ENCODE results near the gene DEPDC5.

- TF ChIP-seq POLR2AphosphoS5 (IDR thresholded peaks at IDR 0.05; ENCODE audit: low read depth, low read length) (no peak), POLR2A (IDR thresholded peaks at IDR 0.05; ENCODE audit: low read depth, low read length) (no peak), TAF1 (IDR thresholded peaks at IDR 0.05; ENCODE audit: borderline replicate concordance, low read depth, low read length) (no peak)
These were observed 115.9 kb downstream of the DEPDC5 start for GRCh38 chr22:31869739-31870138.
